SJCRH30 (cell line): ENCODE data around the gene HDAC11. TPM values are rescaled to one million over a fixed set of nuclear protein-coding genes. Genes with fewer than 3 reads are reported as not detected.

Experiments used
- DNase-seq, 2 experiments: peaks; one replicate each; pipeline ENCODE4 v3.0.0-alpha.2; 2015 to 2020
- H3K27ac ChIP-seq: fragments of 250-450 bp; sonication (Bioruptor Pico); 2 replicates; pipeline ENCODE4 v1.5.1; 2020; ENCODE audit warnings: mild to moderate bottlenecking, moderate library complexity
- H3K27me3 ChIP-seq: fragments of 250-450 bp; sonication (Bioruptor Pico); 2 replicates; pipeline ENCODE4 v1.5.1; 2020; ENCODE audit warnings: mild to moderate bottlenecking, moderate library complexity
- H3K36me3 ChIP-seq: fragments of 250-450 bp; sonication (Bioruptor Pico); 2 replicates; pipeline ENCODE4 v1.5.1; 2020; ENCODE audit warnings: mild to moderate bottlenecking, moderate library complexity
- H3K4me1 ChIP-seq: fragments of 250-450 bp; sonication (Bioruptor Pico); 2 replicates; pipeline ENCODE4 v1.5.1; 2020; ENCODE audit warnings: mild to moderate bottlenecking, moderate library complexity
- H3K4me3 ChIP-seq: fragments of 250-450 bp; sonication (Bioruptor Pico); 2 replicates; pipeline ENCODE4 v1.5.1; 2020; ENCODE audit warnings: mild to moderate bottlenecking, moderate library complexity
- H3K9me3 ChIP-seq: fragments of 250-450 bp; sonication (Bioruptor Pico); replicated peaks from 2 replicates; pipeline ENCODE4 v1.5.1; 2020; ENCODE audit warnings: mild to moderate bottlenecking, moderate library complexity
- total RNA-seq: library from RNA; depleted of rRNA; stranded (reverse); fragments of >200 nt; shearing (Covaris generic); gene quantifications from 2 replicates; pipeline ENCODE4 v1.2.3, GENCODE V29; 2014

Gene HDAC11
- total RNA-seq, 1 experiment from 2014 or later, result 30.7 TPM

DNA sequence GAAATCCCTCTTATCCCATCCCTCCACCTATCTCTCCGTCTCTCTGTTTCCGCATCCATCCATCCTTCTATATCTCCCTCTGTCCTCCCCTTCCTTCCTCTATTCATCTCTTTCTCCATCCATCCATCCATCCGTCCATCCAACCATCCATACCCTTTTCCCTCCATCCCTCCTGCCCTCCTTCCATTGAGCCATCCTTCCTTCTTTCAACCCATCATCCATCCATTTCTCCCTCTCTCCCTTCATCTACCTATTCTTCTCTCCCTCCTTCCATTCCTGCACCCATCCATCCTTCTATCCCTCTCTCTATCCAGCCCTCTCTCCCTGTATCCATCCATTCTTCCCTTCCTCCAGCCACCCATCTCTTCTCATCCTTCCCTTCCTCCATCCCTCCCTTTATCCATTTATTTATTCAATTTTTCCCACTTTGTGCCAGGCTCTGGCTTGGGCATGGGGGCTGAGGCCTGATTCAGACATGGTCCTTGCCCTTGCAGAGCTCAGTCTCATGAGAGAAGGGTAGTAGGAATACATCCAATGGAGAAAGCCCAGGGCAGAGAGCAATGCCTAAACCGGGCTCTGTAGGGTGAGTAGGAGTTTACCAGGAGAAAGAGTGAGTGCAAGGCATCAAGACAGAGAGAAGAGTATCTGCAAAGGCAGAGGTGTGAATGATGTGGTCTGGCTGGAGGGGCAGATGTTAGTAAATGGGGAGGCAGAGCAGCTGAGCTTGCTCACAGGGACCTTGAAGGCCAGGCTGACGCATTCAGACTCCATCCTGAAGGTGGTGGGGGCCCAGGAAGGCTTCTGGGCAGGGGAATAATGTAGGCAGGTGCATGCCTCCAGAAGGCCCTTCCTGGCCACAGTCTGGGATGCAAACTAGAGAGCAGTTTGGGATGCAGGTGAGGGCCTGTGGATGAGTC, 49.3 kb downstream of the HDAC11 start:
- H3K4me3 ChIP-seq, result no peak overlapping the region
- no peaks in the 10 kb centered on the region for H3K36me3 ChIP-seq
- H3K4me1 ChIP-seq, result peaks cover 13% of the 10 kb centered on the region
- H3K27me3 ChIP-seq, result peaks cover 13% of the 10 kb centered on the region
- H3K27ac ChIP-seq, result no peak overlapping the region
- no peak for DNase-seq
- H3K9me3 ChIP-seq, result no peaks in the 10 kb centered on the region

- peaks cover 10% of the 10 kb centered on the region for H3K4me1 ChIP-seq
- H3K27me3 ChIP-seq, result peaks cover 10% of the 10 kb centered on the region
- H3K36me3 ChIP-seq, result no peaks in the 10 kb centered on the region
- no peak overlapping the region for H3K27ac ChIP-seq
- H3K9me3 ChIP-seq, result no peaks in the 10 kb centered on the region
- DNase-seq, result no peak
- no peak overlapping the region for H3K4me3 ChIP-seq
These were observed 50.3 kb downstream of the HDAC11 start for GRCh38 chr3:13530241-13531009.

DNA sequence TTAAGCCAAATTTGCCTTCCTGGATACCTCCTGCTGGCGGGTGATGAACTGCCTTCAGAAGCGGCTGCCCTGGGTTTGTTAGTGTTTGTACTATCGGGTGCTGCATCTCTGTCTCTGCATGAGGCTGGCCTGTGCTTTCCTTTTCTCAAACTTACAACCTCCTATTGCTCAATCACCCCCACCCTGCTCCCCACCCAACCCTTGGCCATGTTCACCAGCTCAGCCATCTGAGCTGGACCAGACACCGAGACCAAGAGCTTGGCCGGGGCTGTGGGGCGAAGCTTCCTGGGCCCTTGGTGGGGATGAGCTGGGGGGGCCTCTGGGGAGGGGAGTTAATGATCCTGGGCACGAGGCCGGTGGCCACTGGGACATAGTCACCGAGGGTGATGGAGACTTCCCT, 52.0 kb downstream of the HDAC11 start:
- peaks cover 9% of the 10 kb centered on the region for H3K27me3 ChIP-seq
- DNase-seq, result no peak
- no peaks in the 10 kb centered on the region for H3K9me3 ChIP-seq
- no peak overlapping the region for H3K27ac ChIP-seq
- no peaks in the 10 kb centered on the region for H3K36me3 ChIP-seq
- no peaks in the 10 kb centered on the region for H3K4me1 ChIP-seq
- no peak overlapping the region for H3K4me3 ChIP-seq

DNA sequence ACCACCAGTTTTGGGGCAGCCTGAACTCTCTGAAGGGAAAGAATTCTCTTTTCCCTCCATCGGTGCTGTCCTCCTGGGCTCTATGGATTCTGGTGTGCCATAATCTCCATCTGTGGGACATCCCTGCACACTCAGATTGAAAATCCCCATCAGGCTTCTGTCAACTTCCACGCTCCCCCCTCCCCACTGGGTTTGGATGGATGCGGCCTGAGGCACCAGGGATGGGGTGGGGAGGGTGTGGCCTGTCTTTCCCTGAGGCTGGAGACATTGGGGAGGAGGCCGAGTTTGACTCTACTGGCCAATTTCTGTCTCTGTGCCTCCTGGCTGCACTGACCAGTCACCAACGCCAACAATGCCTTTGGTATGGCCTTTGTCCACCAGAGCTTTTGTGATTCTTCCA, 52.5 kb downstream of the HDAC11 start:
- Histone ChIP-seq H3K27ac (no peak overlapping the region), H3K9me3 (no peaks in the 10 kb centered on the region), H3K4me1 (no peaks in the 10 kb centered on the region), H3K4me3 (no peak overlapping the region), H3K36me3 (no peaks in the 10 kb centered on the region), H3K27me3 (peaks cover 4% of the 10 kb centered on the region; the same call in 1 of the 2 replicates)
- no peak for DNase-seq

- no peaks in the 10 kb centered on the region for H3K36me3 ChIP-seq
- DNase-seq, result no peak
- H3K27me3 ChIP-seq, result no peaks in the 10 kb centered on the region
- no peaks in the 10 kb centered on the region for H3K4me1 ChIP-seq
- H3K9me3 ChIP-seq, result no peaks in the 10 kb centered on the region
- H3K27ac ChIP-seq, result no peak overlapping the region
- H3K4me3 ChIP-seq, result no peak overlapping the region
These were observed 53.8 kb downstream of the HDAC11 start for GRCh38 chr3:13533885-13534301.

GRCh38 chr3:13535526-13535875, 55.4 kb downstream of the HDAC11 start:
- DNase-seq, result no peak
- no peaks in the 10 kb centered on the region for H3K4me1 ChIP-seq
- no peaks in the 10 kb centered on the region for H3K36me3 ChIP-seq
- H3K27ac ChIP-seq, result no peak overlapping the region
- H3K9me3 ChIP-seq, result no peaks in the 10 kb centered on the region
- no peak overlapping the region for H3K4me3 ChIP-seq
- no peaks in the 10 kb centered on the region for H3K27me3 ChIP-seq

GRCh38 chr3:13535905-13536304, 55.8 kb downstream of the HDAC11 start:
- Histone ChIP-seq H3K4me3 (no peak overlapping the region), H3K36me3 (no peaks in the 10 kb centered on the region), H3K27me3 (no peaks in the 10 kb centered on the region), H3K9me3 (no peaks in the 10 kb centered on the region), H3K4me1 (no peaks in the 10 kb centered on the region), H3K27ac (no peak overlapping the region)
- no peak for DNase-seq

GRCh38 chr3:13536432-13536831, 56.3 kb downstream of the HDAC11 start:
- Histone ChIP-seq H3K9me3 (no peaks in the 10 kb centered on the region), H3K36me3 (no peaks in the 10 kb centered on the region), H3K27me3 (no peaks in the 10 kb centered on the region), H3K27ac (no peak overlapping the region), H3K4me1 (no peaks in the 10 kb centered on the region), H3K4me3 (no peak overlapping the region)
- DNase-seq, result no peak

GRCh38 chr3:13536832-13537231, 56.7 kb downstream of the HDAC11 start:
- no peaks in the 10 kb centered on the region for H3K9me3 ChIP-seq
- no peak overlapping the region for H3K27ac ChIP-seq
- H3K4me1 ChIP-seq, result no peaks in the 10 kb centered on the region
- H3K4me3 ChIP-seq, result no peak overlapping the region
- no peaks in the 10 kb centered on the region for H3K36me3 ChIP-seq
- H3K27me3 ChIP-seq, result no peaks in the 10 kb centered on the region
- DNase-seq, result no peak

DNA sequence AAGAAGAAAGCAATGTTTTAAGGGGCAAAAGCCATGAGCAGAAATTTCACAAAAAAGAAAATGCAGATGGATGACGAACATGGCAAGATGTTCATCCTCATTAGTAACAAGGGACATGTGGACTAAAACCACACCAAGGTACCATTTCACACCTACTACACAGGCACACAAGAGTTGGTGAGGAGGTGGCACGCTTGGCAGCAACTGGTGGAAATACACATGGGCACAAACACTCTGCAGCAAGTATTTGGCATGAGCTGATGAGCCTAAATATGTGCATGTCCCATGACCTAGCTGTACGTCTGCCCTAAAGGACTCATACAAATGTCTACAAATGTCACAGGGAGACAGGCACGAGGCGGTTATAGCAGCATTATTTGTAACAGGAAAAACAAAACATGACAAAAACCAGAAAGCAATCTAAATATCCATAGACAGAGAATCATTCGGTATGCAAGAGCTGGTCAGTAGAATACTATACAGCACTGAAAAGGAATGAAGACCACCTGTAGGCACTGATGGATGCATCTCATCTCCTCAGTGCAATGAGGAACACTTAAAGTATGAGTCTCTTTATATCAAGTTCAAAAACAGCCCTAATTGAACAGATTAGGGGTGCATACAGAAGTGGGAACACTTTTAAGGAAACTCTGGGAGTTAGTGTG, 57.3 kb downstream of the HDAC11 start:
- DNase-seq, result no peak
- H3K4me3 ChIP-seq, result no peak overlapping the region
- no peak overlapping the region for H3K27ac ChIP-seq
- no peaks in the 10 kb centered on the region for H3K9me3 ChIP-seq
- H3K27me3 ChIP-seq, result no peaks in the 10 kb centered on the region
- H3K36me3 ChIP-seq, result no peaks in the 10 kb centered on the region
- H3K4me1 ChIP-seq, result no peaks in the 10 kb centered on the region

GRCh38 chr3:13537909-13538296, 57.8 kb downstream of the HDAC11 start:
- Histone ChIP-seq H3K4me3 (no peak overlapping the region), H3K27me3 (no peaks in the 10 kb centered on the region), H3K4me1 (no peaks in the 10 kb centered on the region), H3K27ac (no peak overlapping the region), H3K9me3 (no peaks in the 10 kb centered on the region), H3K36me3 (no peaks in the 10 kb centered on the region)
- no peak for DNase-seq

DNA sequence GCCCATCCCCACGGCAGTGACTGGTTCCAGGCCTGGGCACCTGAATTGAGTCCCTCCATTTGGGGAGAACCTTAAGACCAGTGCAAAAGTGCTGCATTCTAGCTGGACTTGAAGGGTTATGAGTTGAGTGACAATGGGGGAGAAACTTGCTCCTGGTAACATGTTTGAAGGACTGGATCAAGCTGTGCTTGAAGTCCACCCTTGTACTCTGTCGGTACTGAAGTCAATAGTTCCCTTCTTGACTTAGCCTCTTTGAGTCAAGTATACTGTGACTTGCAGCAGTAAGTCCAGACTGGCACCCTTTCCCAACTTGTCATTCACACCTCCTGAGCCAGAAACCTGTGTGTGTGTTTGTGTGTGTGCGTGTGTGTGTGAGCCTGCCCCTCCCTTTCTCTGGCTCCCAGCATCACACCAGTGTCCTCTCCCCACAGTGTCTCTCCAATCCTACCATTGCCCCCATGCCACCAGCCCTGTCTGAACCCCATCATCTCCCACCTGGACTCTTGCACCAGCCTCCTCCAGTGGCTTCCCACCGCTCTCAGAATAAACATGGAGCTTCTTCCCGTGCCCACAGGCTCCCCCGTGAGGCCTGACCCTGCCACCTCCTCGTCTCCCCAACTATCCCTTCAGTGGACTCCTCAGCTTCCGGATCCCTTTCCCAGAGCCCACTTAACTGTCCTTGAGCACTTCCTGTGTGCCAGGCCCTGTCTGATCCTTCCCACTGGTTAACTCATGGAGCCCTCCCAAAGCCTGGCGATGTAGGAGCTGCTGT, 58.6 kb downstream of the HDAC11 start:
- H3K4me1 ChIP-seq, result no peaks in the 10 kb centered on the region

GRCh38 chr3:13539292-13539638, 59.2 kb downstream of the HDAC11 start:
- Histone ChIP-seq H3K4me1 (no peaks in the 10 kb centered on the region), H3K4me3 (no peak overlapping the region), H3K9me3 (no peaks in the 10 kb centered on the region), H3K27me3 (peaks cover 12% of the 10 kb centered on the region), H3K27ac (no peak overlapping the region), H3K36me3 (no peaks in the 10 kb centered on the region)
- DNase-seq, result no peak

More for the DNA sequence above, 58.6 kb downstream of the HDAC11 start:
- DNase-seq, result no peak
- no peaks in the 10 kb centered on the region for H3K36me3 ChIP-seq
- H3K9me3 ChIP-seq, result no peaks in the 10 kb centered on the region
- no peak overlapping the region for H3K4me3 ChIP-seq
- no peak overlapping the region for H3K27ac ChIP-seq
- H3K27me3 ChIP-seq, result peaks cover 7% of the 10 kb centered on the region; the same call in 1 of the 2 replicates

GRCh38 chr3:13539671-13540070, 59.6 kb downstream of the HDAC11 start:
- H3K27me3 ChIP-seq, result peaks cover 16% of the 10 kb centered on the region
- H3K9me3 ChIP-seq, result no peaks in the 10 kb centered on the region
- no peak for DNase-seq
- H3K4me3 ChIP-seq, result no peak overlapping the region
- H3K4me1 ChIP-seq, result no peaks in the 10 kb centered on the region
- H3K36me3 ChIP-seq, result no peaks in the 10 kb centered on the region
- H3K27ac ChIP-seq, result no peak overlapping the region
